HG02642 (cell line): ENCODE measurements around the gene SERF1B.
"Not testable (repeated sequence)": the region's sequence is repeated elsewhere in the genome, so short reads cannot be mapped to it uniquely, and the experiment has no call there.

ENCODE experiments used
- ATAC-seq: cut with Tn5 transposase; IDR thresholded peaks from one replicate; pipeline ENCODE4 v1.9.1; 2021; ENCODE audit warnings: mild to moderate bottlenecking; ENCODE audit not compliant: unreplicated experiment, poor library complexity

Gene SERF1B

GRCh38 chr5:70025106-70025844, at the start of gene SERF1B:
Gene SERF1B, plus strand, starts transcription at chr5:70025251. Its CDS starts 201 bp downstream, at chr5:70025452.
- ATAC-seq: peak; percentile 96

- ATAC-seq: not testable (repeated sequence)
These were observed 33.3 kb upstream of the SERF1B start for GRCh38 chr5:69991713-69992112.

- not testable (repeated sequence) for ATAC-seq
These were observed 29.5 kb upstream of the SERF1B start for GRCh38 chr5:69995535-69995934.

GRCh38 chr5:70020660-70021059, 4.4 kb upstream of the SERF1B start:
- ATAC-seq: not testable (repeated sequence)

GRCh38 chr5:70025845-70026145, 744 bp downstream of the SERF1B start:
- ATAC-seq: peak; percentile 24

GRCh38 chr5:70031204-70031603, 6.2 kb downstream of the SERF1B start:
- ATAC-seq: not testable (repeated sequence)

- ATAC-seq: not testable (repeated sequence)
These were observed 16.4 kb downstream of the SERF1B start for GRCh38 chr5:70041411-70041810.

GRCh38 chr5:70049790-70050142, 24.7 kb downstream of the SERF1B start:
- ATAC-seq: not testable (repeated sequence)

GRCh38 chr5:70056289-70056942, 31.4 kb downstream of the SERF1B start:
- not testable (repeated sequence) for ATAC-seq

GRCh38 chr5:70057140-70057539, 32.1 kb downstream of the SERF1B start:
- not testable (repeated sequence) for ATAC-seq

GRCh38 chr5:70077632-70078031, 52.6 kb downstream of the SERF1B start:
- not testable (repeated sequence) for ATAC-seq

GRCh38 chr5:70088907-70089464, 63.9 kb downstream of the SERF1B start:
- not testable (repeated sequence) for ATAC-seq

- not testable (repeated sequence) for ATAC-seq
These were observed 66.7 kb downstream of the SERF1B start for GRCh38 chr5:70091776-70092175.
